GM12864 (cell line): ENCODE data around the gene TEX261.

Experiments
- DNase-seq: peaks from one replicate; pipeline ENCODE4 v3.0.0-alpha.2; 2011; ENCODE audit warnings: low read depth
- H3K4me3 ChIP-seq: 2 replicates; pipeline ENCODE4 v1.5.1; 2011; ENCODE audit warnings: mild to moderate bottlenecking, low read depth, low read length, control low read depth
- CTCF ChIP-seq: IDR thresholded peaks from 2 replicates; pipeline ENCODE4 v1.5.1; 2011; ENCODE audit warnings: low read depth, mild to moderate bottlenecking, moderate library complexity, low read length, control low read depth, inconsistent platforms; ENCODE audit errors: missing control alignments

TEX261 gene

GRCh38 chr2:70942396-70943204 is 52.1 kb downstream of the TEX261 start:
- no peak for TF ChIP-seq CTCF
- H3K4me3 ChIP-seq, result no peak overlapping the region
- DNase-seq, result no peak

- TF ChIP-seq CTCF, result no peak
- H3K4me3 ChIP-seq, result no peak overlapping the region
- DNase-seq, result no peak
Observed at GRCh38 chr2:70941701-70942100, 53.0 kb downstream of the TEX261 start.

GRCh38 chr2:70941186-70941585 is 53.5 kb downstream of the TEX261 start:
- DNase-seq, result no peak
- H3K4me3 ChIP-seq, result no peak overlapping the region
- no peak for TF ChIP-seq CTCF

GRCh38 chr2:70939839-70940580 is 54.7 kb downstream of the TEX261 start:
- H3K4me3 ChIP-seq, result no peak overlapping the region
- TF ChIP-seq CTCF, result no peak
- DNase-seq, result no peak

- no peak for TF ChIP-seq CTCF
- no peak overlapping the region for H3K4me3 ChIP-seq
- DNase-seq, result no peak
Observed at GRCh38 chr2:70939001-70939838, 55.5 kb downstream of the TEX261 start.

GRCh38 chr2:70938586-70938950 is 56.1 kb downstream of the TEX261 start:
- no peak for DNase-seq

More at GRCh38 chr2:70938586-70938950, 56.1 kb downstream of the TEX261 start:
- no peak overlapping the region for H3K4me3 ChIP-seq
- no peak for TF ChIP-seq CTCF
